ENCODE data around the gene CAMK2D.

DNA sequence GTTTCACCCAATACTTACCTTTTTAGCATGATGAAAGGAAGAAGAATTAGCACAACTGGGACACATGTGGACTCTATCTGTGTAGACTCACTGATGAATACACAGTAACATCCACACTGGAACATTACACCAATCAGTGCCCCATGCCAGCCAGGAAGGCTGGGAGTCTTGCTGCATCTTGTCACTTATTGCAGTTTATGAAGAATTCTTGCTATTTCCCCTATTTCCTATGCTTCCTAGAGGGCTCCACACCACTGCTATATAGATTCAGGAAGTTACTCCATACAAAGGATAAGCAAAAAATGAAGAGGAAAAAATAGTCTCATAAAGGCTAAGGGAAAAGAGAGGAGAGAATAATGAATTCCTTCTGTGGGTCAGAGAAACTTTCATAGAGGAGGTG is 201.0 kb downstream of the CAMK2D start:
- TF ChIP-seq, protein P1, sequence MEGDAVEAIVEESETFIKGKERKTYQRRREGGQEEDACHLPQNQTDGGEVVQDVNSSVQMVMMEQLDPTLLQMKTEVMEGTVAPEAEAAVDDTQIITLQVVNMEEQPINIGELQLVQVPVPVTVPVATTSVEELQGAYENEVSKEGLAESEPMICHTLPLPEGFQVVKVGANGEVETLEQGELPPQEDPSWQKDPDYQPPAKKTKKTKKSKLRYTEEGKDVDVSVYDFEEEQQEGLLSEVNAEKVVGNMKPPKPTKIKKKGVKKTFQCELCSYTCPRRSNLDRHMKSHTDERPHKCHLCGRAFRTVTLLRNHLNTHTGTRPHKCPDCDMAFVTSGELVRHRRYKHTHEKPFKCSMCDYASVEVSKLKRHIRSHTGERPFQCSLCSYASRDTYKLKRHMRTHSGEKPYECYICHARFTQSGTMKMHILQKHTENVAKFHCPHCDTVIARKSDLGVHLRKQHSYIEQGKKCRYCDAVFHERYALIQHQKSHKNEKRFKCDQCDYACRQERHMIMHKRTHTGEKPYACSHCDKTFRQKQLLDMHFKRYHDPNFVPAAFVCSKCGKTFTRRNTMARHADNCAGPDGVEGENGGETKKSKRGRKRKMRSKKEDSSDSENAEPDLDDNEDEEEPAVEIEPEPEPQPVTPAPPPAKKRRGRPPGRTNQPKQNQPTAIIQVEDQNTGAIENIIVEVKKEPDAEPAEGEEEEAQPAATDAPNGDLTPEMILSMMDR (IDR thresholded peaks at IDR 0.05; ENCODE audit: low read length), result no peak
- TF ChIP-seq EZH2 (optimal IDR thresholded peaks at IDR 0.05; ENCODE audit: low read depth, low read length), result no peak
